Peyer's patch (tissue), 4 donors: ENCODE results near the gene TOMM6. TPM values are rescaled to one million over a fixed set of nuclear protein-coding genes. Genes with fewer than 3 reads are reported as not detected.

Experiments
- DNase-seq, 3 donors: peaks; one replicate each; pipeline ENCODE4 v3.0.0-alpha.2; 2017 to 2019
- H3K27ac ChIP-seq, 4 donors: fragments of 200-600 bp; sonication (generic); one replicate each; pipeline ENCODE4 v1.5.1; 2016 to 2019
- H3K27me3 ChIP-seq, 2 donors: fragments of 200-600 bp; sonication (generic); one replicate each; pipeline ENCODE4 v1.5.1; 2019
- H3K36me3 ChIP-seq, 3 donors: fragments of 200-600 bp; sonication (generic); one replicate each; pipeline ENCODE4 v1.5.1; 2016 to 2019
- H3K4me1 ChIP-seq, 4 donors: fragments of 200-600 bp; sonication (generic); one replicate each; pipeline ENCODE4 v1.5.1; 2016 to 2019
- H3K4me3 ChIP-seq, 4 donors: fragments of 200-600 bp; sonication (generic); 1 replicate in 3 of 4; 2 replicates in 1 of 4; pipeline ENCODE4 v1.5.1; 2016 to 2019; ENCODE audit warnings: mild to moderate bottlenecking in 1 of 4
- H3K9me3 ChIP-seq, 4 donors: fragments of 200-600 bp; sonication (generic); one replicate each; pipeline ENCODE4 v1.5.1; 2016 to 2019; ENCODE audit warnings: mild to moderate bottlenecking in 1 of 4
- POLR2A ChIP-seq, 2 donors: fragments of 450-650 bp; IDR thresholded peaks; one replicate each; pipeline ENCODE4 v1.5.1; 2017; ENCODE audit warnings: antibody characterized with exemption in 2 of 2, mild to moderate bottlenecking in 2 of 2, moderate library complexity in 2 of 2
- total RNA-seq, 4 donors: library from RNA; depleted of rRNA; stranded (reverse); fragments of >200 nt; gene quantifications; one replicate each; pipeline ENCODE4 v1.1.0, GENCODE V29; 2016
- TF ChIP-seq, protein P1 (sequence below), 6 experiments: fragments of 450-650 bp in 4 of 6; fragments of 200-600 bp in 2 of 6; sonication (generic) in 1 of 6; IDR thresholded peaks; one replicate each; pipeline ENCODE4 v1.5.1; 2017 to 2019; ENCODE audit warnings: antibody characterized with exemption in 6 of 6, mild to moderate bottlenecking in 3 of 6, moderate library complexity in 1 of 6

Gene TOMM6
- total RNA-seq: 10 to 100 TPM; 36.7 to 72.6 (median 62.4) TPM

DNA sequence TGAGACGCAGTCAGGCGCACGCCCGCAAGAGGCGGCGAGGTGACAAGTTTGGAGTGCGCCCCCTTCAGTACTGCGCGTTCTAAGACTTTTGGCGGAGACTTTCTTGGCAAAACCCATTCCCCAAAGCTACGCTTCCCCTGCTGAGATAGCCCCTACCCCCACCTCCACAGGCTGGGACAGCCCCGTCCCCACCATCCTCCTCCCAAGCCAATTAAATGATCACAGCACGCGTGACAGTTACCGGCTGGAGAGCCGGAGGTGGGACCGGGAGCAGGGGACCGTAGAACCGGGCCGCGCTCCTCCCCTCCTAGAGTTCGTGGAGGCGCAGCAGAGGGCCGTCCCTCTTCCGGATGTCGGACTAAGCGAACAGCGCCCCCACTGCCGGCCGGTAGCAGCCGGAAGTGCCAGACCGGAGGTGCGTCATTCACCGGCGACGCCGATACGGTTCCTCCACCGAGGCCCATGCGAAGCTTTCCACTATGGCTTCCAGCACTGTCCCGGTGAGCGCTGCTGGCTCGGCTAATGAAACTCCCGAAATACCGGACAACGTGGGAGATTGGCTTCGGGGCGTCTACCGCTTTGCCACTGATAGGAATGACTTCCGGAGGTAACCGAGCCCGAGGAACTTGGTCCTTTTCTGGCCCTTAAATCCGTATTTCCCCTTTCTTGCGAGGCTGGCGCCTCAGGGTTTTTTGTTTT lies at the start of gene TOMM6:
TSS of gene TOMM6 (plus strand) at position 476 of the 699 bp plus-strand sequence. CDS start at position 480, 4 bp downstream.
- peak; percentile 94 to 98 (median 98) for DNase-seq
- Histone ChIP-seq H3K4me1 (peaks cover 0 to 15% (median 5%) of the 10 kb centered on the region in 4 donors), H3K36me3 (peaks cover 0 to 31% (median 0%) of the 10 kb centered on the region in 3 donors), H3K9me3 (no peaks in the 10 kb centered on the region), H3K4me3 (peak within 1 kb of the TSS; percentile 76 to 89 (median 86)), H3K27ac (peak within 1 kb of the TSS; percentile 87 to 98 (median 96)), H3K27me3 (no peaks in the 10 kb centered on the region)
- TF ChIP-seq, protein P1, sequence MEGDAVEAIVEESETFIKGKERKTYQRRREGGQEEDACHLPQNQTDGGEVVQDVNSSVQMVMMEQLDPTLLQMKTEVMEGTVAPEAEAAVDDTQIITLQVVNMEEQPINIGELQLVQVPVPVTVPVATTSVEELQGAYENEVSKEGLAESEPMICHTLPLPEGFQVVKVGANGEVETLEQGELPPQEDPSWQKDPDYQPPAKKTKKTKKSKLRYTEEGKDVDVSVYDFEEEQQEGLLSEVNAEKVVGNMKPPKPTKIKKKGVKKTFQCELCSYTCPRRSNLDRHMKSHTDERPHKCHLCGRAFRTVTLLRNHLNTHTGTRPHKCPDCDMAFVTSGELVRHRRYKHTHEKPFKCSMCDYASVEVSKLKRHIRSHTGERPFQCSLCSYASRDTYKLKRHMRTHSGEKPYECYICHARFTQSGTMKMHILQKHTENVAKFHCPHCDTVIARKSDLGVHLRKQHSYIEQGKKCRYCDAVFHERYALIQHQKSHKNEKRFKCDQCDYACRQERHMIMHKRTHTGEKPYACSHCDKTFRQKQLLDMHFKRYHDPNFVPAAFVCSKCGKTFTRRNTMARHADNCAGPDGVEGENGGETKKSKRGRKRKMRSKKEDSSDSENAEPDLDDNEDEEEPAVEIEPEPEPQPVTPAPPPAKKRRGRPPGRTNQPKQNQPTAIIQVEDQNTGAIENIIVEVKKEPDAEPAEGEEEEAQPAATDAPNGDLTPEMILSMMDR (IDR thresholded peaks at IDR 0.05): peak; percentile 90 to 99 (median 98)
- TF ChIP-seq POLR2A (IDR thresholded peaks at IDR 0.05): peak; percentile 67 to 86

DNA sequence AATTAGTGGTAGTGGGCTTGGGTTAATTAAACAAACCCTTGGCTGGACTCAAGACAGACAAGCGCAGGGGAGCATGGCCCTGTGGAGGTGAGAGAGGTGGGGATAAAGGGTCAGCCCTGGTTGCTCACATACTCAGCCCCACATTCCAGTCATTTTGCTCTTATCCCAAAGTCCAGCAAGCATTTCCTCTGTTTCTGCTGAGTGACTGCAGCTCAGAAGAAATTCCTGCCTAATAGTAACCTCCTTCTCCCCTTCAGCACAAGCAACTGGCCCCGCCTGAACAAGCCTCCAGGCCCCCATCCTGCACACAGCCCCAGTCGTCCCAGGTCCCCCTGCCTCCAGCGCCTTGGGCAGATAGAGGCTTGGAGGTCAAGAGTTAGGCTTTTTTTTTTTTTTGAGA lies 48.5 kb upstream of the TOMM6 start:
- no peak overlapping the region for H3K4me3 ChIP-seq
- no peaks in the 10 kb centered on the region for H3K36me3 ChIP-seq
- no peak overlapping the region for H3K27ac ChIP-seq
- no peak for TF ChIP-seq POLR2A (IDR thresholded peaks at IDR 0.05)
- TF ChIP-seq, protein P1 (IDR thresholded peaks at IDR 0.05): no peak
- DNase-seq: no peak
- peaks cover 0 to 14% (median 5%) of the 10 kb centered on the region in 4 donors for H3K4me1 ChIP-seq
- no peaks in the 10 kb centered on the region for H3K27me3 ChIP-seq
- H3K9me3 ChIP-seq: no peaks in the 10 kb centered on the region

DNA sequence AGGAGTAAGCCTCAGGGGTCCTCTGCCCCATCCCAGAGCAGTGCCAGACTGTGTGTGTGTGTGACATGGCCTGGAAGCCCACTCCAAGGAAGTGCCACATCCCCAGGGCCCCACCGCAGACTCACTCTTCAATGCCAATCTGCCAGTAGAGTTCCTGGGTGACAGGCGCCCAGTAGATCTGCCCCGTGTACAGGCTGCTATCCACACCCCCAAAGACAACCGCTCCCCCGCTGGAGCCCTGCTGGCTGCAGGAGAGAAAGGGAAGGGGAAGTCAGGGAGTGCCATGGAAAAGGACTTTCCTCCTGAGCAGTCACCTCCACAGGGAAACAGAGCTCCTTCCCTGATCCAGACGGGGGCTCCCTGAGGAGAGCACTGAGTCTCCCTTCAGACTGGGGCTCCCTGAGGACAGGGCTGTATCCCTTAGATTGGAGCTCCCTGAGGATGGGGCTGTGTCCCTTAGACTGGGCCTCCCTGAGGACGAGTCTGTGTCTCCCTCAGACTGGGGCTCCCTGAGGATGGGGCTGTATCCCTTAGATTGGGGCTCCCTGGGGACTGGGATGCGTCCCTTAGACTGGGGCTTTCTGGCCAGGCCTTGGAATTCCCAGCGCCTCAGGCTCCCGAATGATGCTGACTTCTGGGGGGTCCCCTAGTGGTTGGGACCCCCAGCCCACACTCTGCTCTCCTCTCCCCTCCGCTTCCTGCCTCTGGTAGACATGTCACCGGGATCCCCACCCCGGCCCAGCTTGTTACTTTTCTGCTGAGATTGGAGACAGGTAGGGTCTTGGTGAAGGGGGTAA lies 46.9 kb upstream of the TOMM6 start:
- Histone ChIP-seq H3K36me3 (no peaks in the 10 kb centered on the region), H3K27ac (peak overlapping the region in 3 of 4 donors; percentile 56 to 77 (median 63)), H3K4me3 (no peak overlapping the region), H3K9me3 (no peaks in the 10 kb centered on the region), H3K27me3 (no peaks in the 10 kb centered on the region), H3K4me1 (peaks cover 0 to 14% (median 5%) of the 10 kb centered on the region in 4 donors)
- DNase-seq: no peak
- TF ChIP-seq POLR2A (IDR thresholded peaks at IDR 0.05): no peak
- TF ChIP-seq, protein P1 (IDR thresholded peaks at IDR 0.05): no peak

DNA sequence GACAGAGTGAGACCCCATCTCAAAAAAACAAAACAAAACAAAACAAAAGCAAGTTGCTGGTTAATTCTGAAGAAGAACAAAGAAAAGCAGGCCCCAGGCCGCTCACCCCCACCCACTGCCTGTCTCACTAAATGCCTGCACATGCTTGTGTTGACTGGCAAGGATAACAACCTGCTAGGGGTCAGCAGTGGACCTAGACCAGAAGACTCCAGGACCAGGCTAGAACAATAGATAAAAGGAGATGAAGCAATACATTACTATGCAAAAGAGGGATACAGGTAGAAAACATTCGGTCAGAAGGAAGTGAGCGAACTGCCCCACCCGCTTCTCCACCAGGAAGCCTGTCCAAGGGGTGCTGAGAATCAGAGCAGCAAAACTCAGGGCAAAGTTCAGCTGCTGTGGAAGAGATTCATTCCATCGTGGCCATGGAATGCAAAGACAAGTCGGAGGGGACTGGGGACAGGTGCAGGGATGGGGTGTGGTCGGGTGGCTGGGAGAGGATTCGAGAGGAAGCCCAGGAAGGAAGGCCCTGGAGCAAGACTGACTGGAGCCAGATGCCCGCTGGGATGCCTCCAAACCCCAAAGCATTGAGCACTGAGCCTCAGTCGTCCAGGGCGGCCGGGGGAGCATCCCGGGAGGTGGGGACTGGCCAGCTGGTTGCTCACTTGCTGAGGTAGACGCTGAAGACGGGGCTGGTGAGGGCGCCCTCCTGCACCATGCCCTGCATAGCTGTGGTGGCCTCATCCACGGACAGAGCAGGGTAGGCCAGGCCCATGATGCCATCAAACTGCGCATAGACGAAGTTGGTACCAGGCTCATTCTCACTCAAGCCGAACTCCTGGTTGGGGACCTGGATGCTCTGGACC lies 45.6 kb upstream of the TOMM6 start:
- no peaks in the 10 kb centered on the region for H3K27me3 ChIP-seq
- TF ChIP-seq, protein P1 (IDR thresholded peaks at IDR 0.05): no peak
- no peak for TF ChIP-seq POLR2A (IDR thresholded peaks at IDR 0.05)
- H3K9me3 ChIP-seq: no peaks in the 10 kb centered on the region
- no peaks in the 10 kb centered on the region for H3K36me3 ChIP-seq
- H3K27ac ChIP-seq: peak overlapping the region in 3 of 4 donors; percentile 56 to 77 (median 63)
- peak in 2 of 3 donors; percentile 68 to 78 for DNase-seq
- H3K4me3 ChIP-seq: no peak overlapping the region
- H3K4me1 ChIP-seq: peaks cover 0 to 5% (median 0%) of the 10 kb centered on the region in 4 donors
